HL-60 (cell line): ENCODE data around the gene STOM.

ENCODE experiments used
- CTCF ChIP-seq: IDR thresholded peaks from one replicate; pipeline ENCODE4 v1.5.1; 2011; ENCODE audit warnings: low read length, control low read depth, inconsistent platforms; ENCODE audit not compliant: insufficient read depth
- POLR2AphosphoS5 ChIP-seq: IDR thresholded peaks from 2 replicates; pipeline ENCODE4 v1.6.1; 2012; ENCODE audit warnings: low read depth

DNA sequence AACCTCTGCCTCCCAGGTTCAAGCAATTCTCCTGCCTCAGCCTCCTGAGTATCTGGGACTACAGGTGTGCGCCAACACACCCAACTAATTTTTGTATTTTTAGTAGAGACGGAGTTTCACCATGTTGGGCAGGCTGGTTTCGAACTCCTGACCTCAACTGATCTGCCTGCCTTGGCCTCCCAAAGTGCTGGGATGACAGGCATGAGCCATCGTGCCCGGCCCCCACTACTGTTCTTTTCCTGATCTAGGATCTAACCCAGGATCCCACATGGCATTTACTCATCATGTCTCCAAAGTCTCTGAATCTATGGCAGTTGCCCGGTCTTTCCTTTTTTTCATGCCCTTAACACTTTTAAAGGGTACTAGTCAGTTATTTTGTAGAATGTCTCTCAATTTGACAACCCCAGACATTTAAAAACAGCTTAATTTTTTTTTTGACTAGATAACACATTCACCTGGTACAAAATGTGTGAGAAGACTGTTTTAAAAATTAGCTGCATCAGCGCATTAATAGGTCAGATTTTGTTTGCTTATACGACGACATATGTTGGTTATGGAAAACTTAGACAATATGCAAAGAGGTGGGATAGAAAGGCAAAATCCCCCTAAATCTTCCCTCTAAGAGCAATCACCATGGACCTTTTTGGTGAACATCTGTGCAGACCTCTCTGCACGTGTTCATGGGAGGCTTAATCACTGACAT lies 46.5 kb downstream of the STOM start:
- TF ChIP-seq POLR2AphosphoS5, result no peak
- no peak for TF ChIP-seq CTCF
